GM23338 (cell line): ENCODE data around the gene SORCS3. TPM values are rescaled to one million over a fixed set of nuclear protein-coding genes. Genes with fewer than 3 reads are reported as not detected.

Experiments used
- ATAC-seq: fragments of 200-7000 bp; cut with Tn5 transposase; 3 replicates; pipeline ENCODE4 v1.9.1; 2020
- DNase-seq: peaks from one replicate; pipeline ENCODE4 v3.0.0-alpha.2; 2015; ENCODE audit warnings: low spot score
- H2AFZ ChIP-seq: fragments of 200-600 bp; sonication (generic); 2 replicates; pipeline ENCODE4 v1.8.0; 2016; ENCODE audit warnings: antibody characterized with exemption, mild to moderate bottlenecking, moderate library complexity
- H3F3A ChIP-seq: fragments of 200-600 bp; sonication (generic); replicated peaks from 2 replicates; pipeline ENCODE4 v1.8.0; 2017; ENCODE audit warnings: antibody characterized with exemption, mixed run types, low read depth
- H3K27ac ChIP-seq: fragments of 200-600 bp; sonication (generic); 2 replicates; pipeline ENCODE4 v1.6.1; 2016; ENCODE audit warnings: low read depth
- H3K27me3 ChIP-seq: fragments of 200-600 bp; sonication (generic); 2 replicates; pipeline ENCODE4 v1.8.0; 2016; ENCODE audit warnings: mild to moderate bottlenecking, mixed run types, moderate library complexity; ENCODE audit not compliant: insufficient read depth
- H3K36me3 ChIP-seq: fragments of 200-600 bp; sonication (generic); 2 replicates; pipeline ENCODE4 v1.8.0; 2016; ENCODE audit warnings: mild to moderate bottlenecking; ENCODE audit not compliant: insufficient read depth
- H3K4me1 ChIP-seq: fragments of 200-600 bp; sonication (generic); 2 replicates; pipeline ENCODE4 v1.8.0; 2016; ENCODE audit warnings: mild to moderate bottlenecking, moderate library complexity; ENCODE audit not compliant: insufficient read depth
- H3K4me2 ChIP-seq: fragments of 200-600 bp; sonication (generic); 2 replicates; pipeline ENCODE4 v1.7.1; 2017; ENCODE audit warnings: mixed run types
- H3K4me3 ChIP-seq: fragments of 200-600 bp; sonication (generic); 2 replicates; pipeline ENCODE4 v1.6.1; 2016; ENCODE audit warnings: mixed run types
- H3K79me2 ChIP-seq: fragments of 200-600 bp; sonication (generic); replicated peaks from 2 replicates; pipeline ENCODE4 v1.8.0; 2017; ENCODE audit warnings: mild to moderate bottlenecking; ENCODE audit not compliant: insufficient read depth
- H3K9me2 ChIP-seq: fragments of 200-600 bp; sonication (generic); 2 replicates; pipeline ENCODE4 v1.8.0; 2017; ENCODE audit not compliant: insufficient read depth
- H4K20me1 ChIP-seq: fragments of 200-600 bp; sonication (generic); replicated peaks from 2 replicates; pipeline ENCODE4 v1.8.0; 2017; ENCODE audit warnings: mild to moderate bottlenecking; ENCODE audit not compliant: insufficient read depth
- H3K27ac Mint-ChIP-seq: 2 replicates; pipeline ENCODE4 v1.8.0; 2020; ENCODE audit warnings: inconsistent platforms, mild to moderate bottlenecking, moderate library complexity, mixed read lengths
- H3K27me3 Mint-ChIP-seq: 3 replicates; pipeline ENCODE4 v1.8.0; 2022; ENCODE audit warnings: low read depth, mild to moderate bottlenecking, moderate library complexity, mixed read lengths, inconsistent platforms; ENCODE audit not compliant: insufficient read depth, poor library complexity
- H3K36me3 Mint-ChIP-seq: 3 replicates; pipeline ENCODE4 v1.8.0; 2021; ENCODE audit warnings: low read depth, mild to moderate bottlenecking, inconsistent platforms, moderate library complexity, mixed read lengths
- H3K4me1 Mint-ChIP-seq: 3 replicates; pipeline ENCODE4 v1.8.0; 2020; ENCODE audit warnings: mild to moderate bottlenecking, inconsistent platforms, mixed read lengths
- H3K4me3 Mint-ChIP-seq: 3 replicates; pipeline ENCODE4 v1.8.0; 2021; ENCODE audit warnings: moderate library complexity, mild to moderate bottlenecking, inconsistent platforms, mixed read lengths
- H3K9me3 Mint-ChIP-seq: 3 replicates; pipeline ENCODE4 v1.8.0; 2020; ENCODE audit warnings: moderate library complexity, mild to moderate bottlenecking, inconsistent platforms, mixed read lengths
- CREB1 ChIP-seq: fragments of 250-450 bp; sonication (Bioruptor Pico); IDR thresholded peaks from 2 replicates; pipeline ENCODE4 v1.5.0; 2020; ENCODE audit warnings: low read depth, mild to moderate bottlenecking, moderate library complexity
- CTCF ChIP-seq, 2 experiments: fragments of 200-600 bp in 1 of 2; sonication (generic) in 1 of 2; conservative IDR thresholded peaks; 2 replicates each; pipeline versions ENCODE4 v1.5.1 to v1.6.1; 2016 to 2017; ENCODE audit warnings: antibody characterized with exemption in 2 of 2, low read depth in 2 of 2, mild to moderate bottlenecking in 2 of 2, moderate library complexity in 1 of 2
- EZH2 ChIP-seq: fragments of 200-600 bp; sonication (generic); IDR thresholded peaks from one replicate; pipeline ENCODE4 v1.8.0; 2017; ENCODE audit warnings: antibody characterized with exemption, mild to moderate bottlenecking, low read depth; ENCODE audit not compliant: unreplicated experiment
- JUNB ChIP-seq: IDR thresholded peaks from one replicate; pipeline ENCODE4 v1.6.1; 2016; ENCODE audit warnings: antibody characterized with exemption; ENCODE audit not compliant: unreplicated experiment
- NANOG ChIP-seq: IDR thresholded peaks from 2 replicates; pipeline ENCODE4 v1.6.1; 2016; ENCODE audit warnings: antibody characterized with exemption, borderline replicate concordance
- POLR2AphosphoS5 ChIP-seq: IDR thresholded peaks from 2 replicates; pipeline ENCODE4 v1.6.1; 2016; ENCODE audit warnings: antibody characterized with exemption, low read depth
- STAT1 ChIP-seq: IDR thresholded peaks from one replicate; pipeline ENCODE4 v1.6.1; 2016; ENCODE audit warnings: antibody characterized with exemption; ENCODE audit not compliant: unreplicated experiment
- ZNF331 ChIP-seq: fragments of 250-450 bp; sonication (Bioruptor Pico); IDR thresholded peaks from 2 replicates; pipeline ENCODE4 v1.5.0; 2020; ENCODE audit warnings: low read depth, mild to moderate bottlenecking, moderate library complexity
- ZNF462 ChIP-seq: fragments of 250-450 bp; sonication (Bioruptor Pico); IDR thresholded peaks from 2 replicates; pipeline ENCODE4 v1.5.0; 2020; ENCODE audit warnings: mild to moderate bottlenecking, moderate library complexity
- polyA plus RNA-seq: library from polyadenylated mRNA; unstranded; fragments of >200 nt; fragmentation: Nextera tagmentation; extraction: Ambion mirVana; gene quantifications from 2 replicates; pipeline ENCODE4 v1.2.1, GENCODE V29; 2016
- total RNA-seq: library from RNA; depleted of rRNA; stranded (reverse); fragments of >200 nt; shearing (Covaris generic); gene quantifications from 2 replicates; pipeline ENCODE4 v1.2.3, GENCODE V29; 2014

Gene SORCS3
- total and polyA plus RNA-seq, 2 experiments from 2014 or later: 0.37 to 1.4 TPM

GRCh38 chr10:104966563-104967297 lies 325.6 kb downstream of the SORCS3 start:
- no peaks in the 10 kb centered on the region for H3K27me3 ChIP-seq
- H3K27ac ChIP-seq: no peak overlapping the region
- no peaks in the 10 kb centered on the region for H3K36me3 ChIP-seq
- no peaks in the 10 kb centered on the region for H3K4me1 ChIP-seq
- H2AFZ ChIP-seq: no peak overlapping the region
- H4K20me1 ChIP-seq: no peaks in the 10 kb centered on the region
- H3K4me3 ChIP-seq: no peak overlapping the region
- Mint-ChIP-seq H3K4me1 (peaks cover 4% of the 10 kb centered on the region), H3K4me3 (no peak overlapping the region), H3K36me3 (no peaks in the 10 kb centered on the region), H3K27ac (no peak overlapping the region), H3K27me3 (no peaks in the 10 kb centered on the region), H3K9me3 (no peaks in the 10 kb centered on the region; the same call in 2 of the 3 replicates)
- H3K4me2 ChIP-seq: no peak overlapping the region
- no peaks in the 10 kb centered on the region for H3F3A ChIP-seq
- ATAC-seq (no peak), DNase-seq (no peak)
- H3K79me2 ChIP-seq: no peaks in the 10 kb centered on the region
- TF ChIP-seq CTCF (conservative IDR thresholded peaks at IDR 0.05; ENCODE audit: low read depth in 2 of 2): no peak
- no peak for TF ChIP-seq NANOG
- TF ChIP-seq STAT1: no peak
- no peak for TF ChIP-seq JUNB
- no peak for TF ChIP-seq POLR2AphosphoS5
- no peak for TF ChIP-seq ZNF331 (CRISPR knock-in tag)
- TF ChIP-seq EZH2: no peak
- TF ChIP-seq CREB1 (CRISPR knock-in tag): no peak
- no peak for TF ChIP-seq ZNF462 (CRISPR knock-in tag)
- no peaks in the 10 kb centered on the region for H3K9me2 ChIP-seq
